ENCODE measurements around the gene CLRN1. TPM values are rescaled to one million over a fixed set of nuclear protein-coding genes. Genes with fewer than 3 reads are reported as not detected.

CLRN1 gene
- total RNA-seq, 4 donors from 2014 or later, result not detected

DNA sequence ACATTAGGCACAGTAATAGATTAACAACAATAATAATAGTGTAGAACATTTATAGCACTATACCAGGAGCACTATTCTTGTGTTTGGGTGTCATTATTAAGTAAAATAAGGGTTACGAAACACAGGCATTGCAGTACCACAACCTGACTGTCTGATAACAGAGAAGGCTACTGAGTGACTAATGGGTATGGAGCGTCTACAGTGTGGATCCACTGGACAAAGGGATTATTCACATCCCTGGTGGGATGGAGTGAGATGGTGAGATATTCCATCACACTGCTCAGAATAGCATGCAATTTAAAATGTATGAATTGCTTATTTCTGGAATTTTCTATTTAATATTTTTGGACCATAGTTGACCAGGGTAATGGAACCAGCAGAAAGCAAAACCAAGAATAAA is 85.5 kb downstream of the CLRN1 start:
- TF ChIP-seq POLR2A (IDR thresholded peaks at IDR 0.05; ENCODE audit: low read depth) (no peak), POLR2AphosphoS5 (IDR thresholded peaks at IDR 0.05) (no peak)
- Histone ChIP-seq H3K27ac (replicated peaks in 1 of 4) (no peak overlapping the region), H3K27me3 (no peaks in the 10 kb centered on the region), H3K36me3 (no peaks in the 10 kb centered on the region), H3K4me1 (no peaks in the 10 kb centered on the region), H3K9me3 (no peaks in the 10 kb centered on the region), H3K4me3 (no peak overlapping the region)
- intact Hi-C loops (cut with DNase I), result no loop called here
- no peak for DNase-seq (ENCODE audit: extremely low spot score)
- WGBS, result 89% methylated on average over 2 of the region's 2 CpGs

DNA sequence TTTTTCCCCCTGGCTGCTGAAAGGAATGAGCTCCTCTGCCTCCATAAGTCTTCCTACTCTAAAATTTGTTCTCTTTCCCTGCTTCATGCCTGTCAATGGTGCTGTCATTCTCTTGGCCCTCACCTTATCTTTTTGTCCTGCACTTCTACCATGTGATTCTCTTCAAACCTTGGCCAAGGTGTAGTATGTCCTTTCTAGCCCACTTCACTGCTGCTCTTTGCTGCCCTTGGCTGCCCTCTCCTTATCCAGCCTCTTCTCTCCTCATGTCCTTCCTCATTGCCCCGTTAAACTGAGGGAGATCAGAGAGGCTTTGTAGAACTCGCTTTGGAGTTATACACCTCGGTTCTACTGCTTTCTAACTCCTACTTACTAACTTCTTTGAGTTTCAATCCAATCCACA is 87.0 kb downstream of the CLRN1 start:
- intact Hi-C loops (cut with DNase I), result no loop called here
- no peak for TF ChIP-seq POLR2A (IDR thresholded peaks at IDR 0.05; ENCODE audit: low read depth)
- WGBS, result 68% methylated on average over 3 of the region's 3 CpGs
- H3K4me1 ChIP-seq, result no peaks in the 10 kb centered on the region
- no peak overlapping the region for H3K4me3 ChIP-seq
- H3K27ac ChIP-seq (replicated peaks in 1 of 4), result no peak overlapping the region
- DNase-seq (ENCODE audit: extremely low spot score), result no peak
- no peaks in the 10 kb centered on the region for H3K27me3 ChIP-seq
- no peaks in the 10 kb centered on the region for H3K9me3 ChIP-seq
- H3K36me3 ChIP-seq, result no peaks in the 10 kb centered on the region

- WGBS, result 68% methylated on average over 2 of the region's 2 CpGs
- Histone ChIP-seq H3K27me3 (no peaks in the 10 kb centered on the region), H3K4me3 (no peak overlapping the region), H3K9me3 (no peaks in the 10 kb centered on the region), H3K4me1 (peaks cover 0 to 11% (median 5%) of the 10 kb centered on the region in 4 donors), H3K27ac (replicated peaks in 1 of 4) (no peak overlapping the region), H3K36me3 (no peaks in the 10 kb centered on the region)
- DNase-seq (ENCODE audit: extremely low spot score), result no peak
- TF ChIP-seq POLR2A (IDR thresholded peaks at IDR 0.05; ENCODE audit: low read depth) (no peak), POLR2AphosphoS5 (IDR thresholded peaks at IDR 0.05) (no peak), EP300 (IDR thresholded peaks at IDR 0.05) (no peak)
- TF ChIP-seq, protein P1, sequence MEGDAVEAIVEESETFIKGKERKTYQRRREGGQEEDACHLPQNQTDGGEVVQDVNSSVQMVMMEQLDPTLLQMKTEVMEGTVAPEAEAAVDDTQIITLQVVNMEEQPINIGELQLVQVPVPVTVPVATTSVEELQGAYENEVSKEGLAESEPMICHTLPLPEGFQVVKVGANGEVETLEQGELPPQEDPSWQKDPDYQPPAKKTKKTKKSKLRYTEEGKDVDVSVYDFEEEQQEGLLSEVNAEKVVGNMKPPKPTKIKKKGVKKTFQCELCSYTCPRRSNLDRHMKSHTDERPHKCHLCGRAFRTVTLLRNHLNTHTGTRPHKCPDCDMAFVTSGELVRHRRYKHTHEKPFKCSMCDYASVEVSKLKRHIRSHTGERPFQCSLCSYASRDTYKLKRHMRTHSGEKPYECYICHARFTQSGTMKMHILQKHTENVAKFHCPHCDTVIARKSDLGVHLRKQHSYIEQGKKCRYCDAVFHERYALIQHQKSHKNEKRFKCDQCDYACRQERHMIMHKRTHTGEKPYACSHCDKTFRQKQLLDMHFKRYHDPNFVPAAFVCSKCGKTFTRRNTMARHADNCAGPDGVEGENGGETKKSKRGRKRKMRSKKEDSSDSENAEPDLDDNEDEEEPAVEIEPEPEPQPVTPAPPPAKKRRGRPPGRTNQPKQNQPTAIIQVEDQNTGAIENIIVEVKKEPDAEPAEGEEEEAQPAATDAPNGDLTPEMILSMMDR (IDR thresholded peaks at IDR 0.05), result no peak
- intact Hi-C loops (cut with DNase I), result no loop called here
Measured at GRCh38 chr3:150878996-150879575, 93.4 kb downstream of the CLRN1 start.

- WGBS, result 93% methylated on average over 1 of the region's 1 CpG
- intact Hi-C loops (cut with DNase I), result no loop called here
- no peak overlapping the region for H3K4me3 ChIP-seq
- H3K4me1 ChIP-seq, result peaks cover 0 to 11% (median 5%) of the 10 kb centered on the region in 4 donors
- no peaks in the 10 kb centered on the region for H3K36me3 ChIP-seq
- DNase-seq (ENCODE audit: extremely low spot score), result no peak
- H3K27ac ChIP-seq (replicated peaks in 1 of 4), result no peak overlapping the region
- no peaks in the 10 kb centered on the region for H3K9me3 ChIP-seq
- H3K27me3 ChIP-seq, result no peaks in the 10 kb centered on the region
- TF ChIP-seq POLR2A (IDR thresholded peaks at IDR 0.05; ENCODE audit: low read depth) (no peak), POLR2AphosphoS5 (IDR thresholded peaks at IDR 0.05) (no peak), EP300 (IDR thresholded peaks at IDR 0.05) (no peak)
- TF ChIP-seq, protein P1 (IDR thresholded peaks at IDR 0.05), result no peak
Measured at GRCh38 chr3:150878290-150878689, 94.2 kb downstream of the CLRN1 start.

DNA sequence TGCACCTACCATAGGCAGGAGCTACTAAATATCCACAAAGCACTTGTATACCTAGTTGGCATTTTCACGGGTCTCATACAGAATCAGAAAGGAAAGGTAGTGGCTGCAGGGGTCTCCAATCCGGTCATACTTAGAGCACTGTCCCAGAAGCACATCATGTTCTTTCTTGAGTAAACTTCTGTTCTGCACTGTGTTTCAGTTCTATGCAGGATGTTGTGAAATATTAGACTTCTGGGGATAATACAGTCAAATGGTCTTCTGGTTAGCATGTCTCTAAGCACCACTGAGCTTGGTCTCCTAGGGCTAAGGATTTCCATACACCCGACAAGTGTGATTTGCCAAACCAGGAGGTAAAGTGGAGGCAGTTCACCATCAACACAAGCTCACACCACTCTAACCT is 95.2 kb downstream of the CLRN1 start:
- H3K9me3 ChIP-seq, result no peaks in the 10 kb centered on the region
- no peak for DNase-seq (ENCODE audit: extremely low spot score)
- intact Hi-C loops (cut with DNase I), result no loop called here
- H3K4me1 ChIP-seq, result peaks cover 0 to 11% (median 5%) of the 10 kb centered on the region in 4 donors
- TF ChIP-seq POLR2AphosphoS5 (IDR thresholded peaks at IDR 0.05) (no peak), POLR2A (IDR thresholded peaks at IDR 0.05; ENCODE audit: low read depth) (no peak), EP300 (IDR thresholded peaks at IDR 0.05) (no peak)
- TF ChIP-seq, protein P1 (IDR thresholded peaks at IDR 0.05), result no peak
- H3K27ac ChIP-seq (replicated peaks in 1 of 4), result no peak overlapping the region
- 98% methylated on average over 3 of the region's 3 CpGs for WGBS
- no peaks in the 10 kb centered on the region for H3K27me3 ChIP-seq
- H3K36me3 ChIP-seq, result no peaks in the 10 kb centered on the region
- H3K4me3 ChIP-seq, result no peak overlapping the region

Measured in esophagus muscularis mucosa (tissue), 4 donors.